Measurements from ENCODE around the gene ZNF282.

DNA sequence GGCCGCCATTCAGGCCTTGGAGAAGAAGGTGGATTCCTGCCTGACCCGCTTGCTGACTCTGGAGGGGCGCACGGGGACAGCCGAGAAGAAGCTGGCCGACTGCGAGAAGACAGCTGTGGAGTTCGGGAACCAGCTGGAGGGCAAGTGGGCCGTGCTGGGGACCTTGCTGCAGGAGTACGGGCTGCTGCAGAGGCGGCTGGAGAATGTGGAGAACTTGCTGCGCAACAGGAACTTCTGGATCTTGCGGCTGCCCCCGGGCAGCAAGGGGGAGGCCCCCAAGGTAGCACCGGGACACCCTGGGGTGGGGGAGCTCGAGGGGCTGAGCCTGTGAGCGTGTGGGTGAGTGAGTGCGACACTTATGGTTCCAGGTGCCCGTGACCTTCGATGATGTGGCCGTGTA lies 71.1 kb downstream of the ZNF282 start:
- TF ChIP-seq CTCF (IDR thresholded peaks at IDR 0.05; ENCODE audit: low read depth, low read length) (no peak), EZH2phosphoT487 (IDR thresholded peaks at IDR 0.05; ENCODE audit: low read depth) (no peak)

All from OCI-LY3 (cell line).